GM10248 (cell line): Measurements from ENCODE around the gene LRCH4.

Source experiments
- CTCF ChIA-PET: fragments of 300-600 bp; sonication (Branson Sonifier 250); formaldehyde crosslinking; extraction: SDS; loops from one replicate; lab custom pipeline; 2021; ENCODE audit warnings: antibody characterized with exemption; lab: Yijun Ruan, JAX
- POLR2A ChIA-PET: fragments of 350-650 bp; sonication (Branson Sonifier 250); formaldehyde crosslinking; extraction: SDS; loops from one replicate; lab custom pipeline; 2020; ENCODE audit warnings: antibody characterized with exemption; lab: Yijun Ruan, JAX
- DNase-seq: peaks from one replicate; pipeline ENCODE4 v3.0.0; 2012; ENCODE audit errors: extremely low spot score
- TF ChIP-seq, protein P1 (sequence below): IDR thresholded peaks from 2 replicates; pipeline ENCODE4 v1.5.1; 2012; ENCODE audit warnings: mild to moderate bottlenecking, low read depth; ENCODE audit errors: extremely low read depth, missing control alignments, control extremely low read depth

LRCH4 gene

GRCh38 chr7:100578246-100579183, 7.4 kb downstream of the LRCH4 start:
- ChIA-PET CTCF (interaction anchor here (1.2 to 3.3 kb wide), 4 partner anchors 10 to 234 kb away, joined by 3 to 16 read pairs (median 6); no protein-coding TSS in a partner anchor), POLR2A (no interaction called here)
- TF ChIP-seq, protein P1, sequence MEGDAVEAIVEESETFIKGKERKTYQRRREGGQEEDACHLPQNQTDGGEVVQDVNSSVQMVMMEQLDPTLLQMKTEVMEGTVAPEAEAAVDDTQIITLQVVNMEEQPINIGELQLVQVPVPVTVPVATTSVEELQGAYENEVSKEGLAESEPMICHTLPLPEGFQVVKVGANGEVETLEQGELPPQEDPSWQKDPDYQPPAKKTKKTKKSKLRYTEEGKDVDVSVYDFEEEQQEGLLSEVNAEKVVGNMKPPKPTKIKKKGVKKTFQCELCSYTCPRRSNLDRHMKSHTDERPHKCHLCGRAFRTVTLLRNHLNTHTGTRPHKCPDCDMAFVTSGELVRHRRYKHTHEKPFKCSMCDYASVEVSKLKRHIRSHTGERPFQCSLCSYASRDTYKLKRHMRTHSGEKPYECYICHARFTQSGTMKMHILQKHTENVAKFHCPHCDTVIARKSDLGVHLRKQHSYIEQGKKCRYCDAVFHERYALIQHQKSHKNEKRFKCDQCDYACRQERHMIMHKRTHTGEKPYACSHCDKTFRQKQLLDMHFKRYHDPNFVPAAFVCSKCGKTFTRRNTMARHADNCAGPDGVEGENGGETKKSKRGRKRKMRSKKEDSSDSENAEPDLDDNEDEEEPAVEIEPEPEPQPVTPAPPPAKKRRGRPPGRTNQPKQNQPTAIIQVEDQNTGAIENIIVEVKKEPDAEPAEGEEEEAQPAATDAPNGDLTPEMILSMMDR, result no peak
- DNase-seq, result no peak

- ChIA-PET POLR2A (no interaction called here), CTCF (interaction anchor here (1.0 to 3.3 kb wide), 5 partner anchors 11 to 233 kb away, joined by 3 to 16 read pairs (median 6); no protein-coding TSS in a partner anchor)
- no peak for DNase-seq
- TF ChIP-seq, protein P1, result no peak
Observed at GRCh38 chr7:100577507-100577906, 8.4 kb downstream of the LRCH4 start.

GRCh38 chr7:100577103-100577502, 8.8 kb downstream of the LRCH4 start:
- no peak for DNase-seq
- CTCF ChIA-PET, result interaction anchor here (1.0 to 3.3 kb wide), 5 partner anchors 11 to 232 kb away, joined by 3 to 16 read pairs (median 6); no protein-coding TSS in a partner anchor
- TF ChIP-seq, protein P1, result no peak
- POLR2A ChIA-PET, result interaction anchor here (0.9 kb wide), 1 partner anchor 10 kb away, joined by 3 read pairs; the partner anchor contains the start of gene FBXO24

- no peak for DNase-seq
Observed at GRCh38 chr7:100576384-100576993, 9.4 kb downstream of the LRCH4 start.

GRCh38 chr7:100575746-100576383, 10.1 kb downstream of the LRCH4 start:
- ChIA-PET CTCF (no interaction called here), POLR2A (interaction anchor here (0.9 kb wide), 1 partner anchor 11 kb away, joined by 3 read pairs; the partner anchor contains the start of gene FBXO24)
- no peak for DNase-seq
- TF ChIP-seq, protein P1, result no peak

More at GRCh38 chr7:100576384-100576993, 9.4 kb downstream of the LRCH4 start:
- CTCF ChIA-PET, result interaction anchor here (3.3 kb wide), 1 partner anchor 13 kb away, joined by 16 read pairs; no protein-coding TSS in a partner anchor
- TF ChIP-seq, protein P1, result no peak
- POLR2A ChIA-PET, result interaction anchor here (0.9 kb wide), 1 partner anchor 10 kb away, joined by 3 read pairs; the partner anchor contains the start of gene FBXO24
